Measurements from ENCODE around the gene UCKL1. TPM values are rescaled to one million over a fixed set of nuclear protein-coding genes. Genes with fewer than 3 reads are reported as not detected.
"Not testable (repeated sequence)": the region's sequence is repeated elsewhere in the genome, so short reads cannot be mapped to it uniquely, and the experiment has no call there.

UCKL1 gene
- total RNA-seq, 1 donor from 2014 or later, result 49.7 TPM

DNA sequence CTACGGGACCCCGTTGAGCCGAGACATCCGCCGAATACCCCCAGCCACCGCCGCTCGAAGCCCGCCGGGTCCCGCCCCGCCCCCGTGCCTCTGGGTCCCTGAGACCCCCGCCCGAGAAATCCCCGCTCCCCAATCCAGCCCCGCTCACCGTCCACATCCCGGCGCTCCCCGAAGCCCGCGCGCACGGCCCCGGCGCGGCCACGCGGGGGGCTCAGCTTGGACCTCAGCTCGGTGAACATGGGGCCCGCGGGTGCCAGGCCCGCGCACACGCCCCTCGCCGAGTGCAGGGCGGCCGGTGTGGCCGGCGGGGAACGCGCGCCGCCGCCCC lies 23.0 kb upstream of the UCKL1 start:
- Mint-ChIP-seq H3K4me1 (peaks cover 48% of the 10 kb centered on the region), H3K4me3 (peak overlapping the region; percentile 84), H3K27ac (peak overlapping the region; percentile 80), H3K36me3 (ENCODE audit: low read depth) (peaks cover 27% of the 10 kb centered on the region), H3K27me3 (no peaks in the 10 kb centered on the region), H3K9me3 (no peaks in the 10 kb centered on the region)
- intact Hi-C loops (cut with micrococcal nuclease), result loop anchor here (1.0 kb wide), 1 partner anchor 459 kb away; the partner anchor contains the start of gene PPDPF
- ChIA-PET CTCF (interaction anchor here (0.8 to 2.3 kb wide), 4 partner anchors 105 to 442 kb away, joined by 3 to 19 read pairs (median 7); partner anchors contain the start of genes LKAAEAR1 and PTK6), POLR2A (interaction anchor here (0.8 to 3.9 kb wide), 8 partner anchors 23 to 458 kb away, joined by 3 to 28 read pairs (median 8); partner anchors contain the start of genes ARFRP1, OPRL1, PPDPF and PTK6)
- no peak for ATAC-seq (ENCODE audit: low read depth)
- TF ChIP-seq, protein P1, sequence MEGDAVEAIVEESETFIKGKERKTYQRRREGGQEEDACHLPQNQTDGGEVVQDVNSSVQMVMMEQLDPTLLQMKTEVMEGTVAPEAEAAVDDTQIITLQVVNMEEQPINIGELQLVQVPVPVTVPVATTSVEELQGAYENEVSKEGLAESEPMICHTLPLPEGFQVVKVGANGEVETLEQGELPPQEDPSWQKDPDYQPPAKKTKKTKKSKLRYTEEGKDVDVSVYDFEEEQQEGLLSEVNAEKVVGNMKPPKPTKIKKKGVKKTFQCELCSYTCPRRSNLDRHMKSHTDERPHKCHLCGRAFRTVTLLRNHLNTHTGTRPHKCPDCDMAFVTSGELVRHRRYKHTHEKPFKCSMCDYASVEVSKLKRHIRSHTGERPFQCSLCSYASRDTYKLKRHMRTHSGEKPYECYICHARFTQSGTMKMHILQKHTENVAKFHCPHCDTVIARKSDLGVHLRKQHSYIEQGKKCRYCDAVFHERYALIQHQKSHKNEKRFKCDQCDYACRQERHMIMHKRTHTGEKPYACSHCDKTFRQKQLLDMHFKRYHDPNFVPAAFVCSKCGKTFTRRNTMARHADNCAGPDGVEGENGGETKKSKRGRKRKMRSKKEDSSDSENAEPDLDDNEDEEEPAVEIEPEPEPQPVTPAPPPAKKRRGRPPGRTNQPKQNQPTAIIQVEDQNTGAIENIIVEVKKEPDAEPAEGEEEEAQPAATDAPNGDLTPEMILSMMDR (IDR thresholded peaks at IDR 0.05), result no peak
- no peak for DNase-seq

DNA sequence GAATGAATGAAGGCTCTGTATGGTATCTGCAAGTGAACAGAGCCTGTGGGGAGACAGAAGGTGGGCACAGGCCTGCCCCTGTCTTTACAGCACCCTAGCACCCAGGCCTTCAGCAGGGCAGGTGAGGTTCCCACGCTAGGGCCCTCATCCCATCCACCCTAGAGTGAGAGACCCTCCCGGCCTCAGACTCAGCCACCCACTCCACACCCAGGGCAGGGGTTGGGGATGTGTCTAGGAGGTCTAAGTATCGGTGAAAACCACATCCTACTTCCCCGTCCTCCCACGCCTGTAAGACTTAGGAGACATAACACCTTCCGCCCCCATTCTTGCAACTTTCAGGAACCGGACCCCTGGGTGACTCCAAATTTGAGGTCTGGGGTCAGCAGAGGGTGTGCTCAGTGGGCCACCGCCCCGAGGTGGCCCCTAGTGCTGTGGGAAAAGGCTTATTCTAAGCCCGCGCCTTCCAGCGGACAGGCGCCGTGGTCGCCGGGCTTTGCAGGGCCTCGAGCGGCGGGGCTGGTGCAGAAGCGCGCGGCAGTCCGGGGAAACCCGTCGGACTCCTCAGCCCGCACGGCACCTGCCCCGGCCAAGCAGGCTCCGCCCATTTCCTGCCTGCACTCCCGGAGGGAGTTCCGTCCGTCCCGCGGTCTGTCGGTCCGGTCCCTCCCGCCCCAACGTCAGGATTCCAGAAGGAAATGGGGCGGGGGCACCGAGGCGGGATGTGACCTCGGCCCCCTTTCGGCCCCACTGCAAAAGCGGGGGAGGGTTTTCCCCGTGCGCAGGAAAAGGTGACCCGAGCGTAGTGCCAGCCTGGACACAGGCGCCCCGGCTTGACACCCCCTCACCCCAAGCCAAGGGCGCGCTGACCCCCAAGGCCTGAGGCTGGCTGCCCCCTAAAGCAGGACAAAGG lies 22.4 kb upstream of the UCKL1 start:
- intact Hi-C loops (cut with micrococcal nuclease), result loop anchor here (1.0 kb wide), 2 partner anchors 82 to 458 kb away; partner anchors contain the start of gene PPDPF
- H3K27me3 Mint-ChIP-seq, result no peaks in the 10 kb centered on the region
- CTCF ChIA-PET, result interaction anchor here (0.8 to 2.3 kb wide), 3 partner anchors 141 to 441 kb away, joined by 3 to 19 read pairs (median 8); partner anchors contain the start of gene PTK6
- ATAC-seq (ENCODE audit: low read depth) (peak; percentile 40), DNase-seq (peak; percentile 72)
- peak overlapping the region; percentile 80 for H3K27ac Mint-ChIP-seq
- H3K9me3 Mint-ChIP-seq, result no peaks in the 10 kb centered on the region
- H3K36me3 Mint-ChIP-seq (ENCODE audit: low read depth), result peaks cover 27% of the 10 kb centered on the region
- peaks cover 52% of the 10 kb centered on the region for H3K4me1 Mint-ChIP-seq
- POLR2A ChIA-PET, result interaction anchor here (0.8 to 3.9 kb wide), 8 partner anchors 23 to 458 kb away, joined by 3 to 28 read pairs (median 8); partner anchors contain the start of genes ARFRP1, OPRL1, PPDPF and PTK6
- TF ChIP-seq, protein P1 (IDR thresholded peaks at IDR 0.05), result no peak
- peak overlapping the region; percentile 84 for H3K4me3 Mint-ChIP-seq

DNA sequence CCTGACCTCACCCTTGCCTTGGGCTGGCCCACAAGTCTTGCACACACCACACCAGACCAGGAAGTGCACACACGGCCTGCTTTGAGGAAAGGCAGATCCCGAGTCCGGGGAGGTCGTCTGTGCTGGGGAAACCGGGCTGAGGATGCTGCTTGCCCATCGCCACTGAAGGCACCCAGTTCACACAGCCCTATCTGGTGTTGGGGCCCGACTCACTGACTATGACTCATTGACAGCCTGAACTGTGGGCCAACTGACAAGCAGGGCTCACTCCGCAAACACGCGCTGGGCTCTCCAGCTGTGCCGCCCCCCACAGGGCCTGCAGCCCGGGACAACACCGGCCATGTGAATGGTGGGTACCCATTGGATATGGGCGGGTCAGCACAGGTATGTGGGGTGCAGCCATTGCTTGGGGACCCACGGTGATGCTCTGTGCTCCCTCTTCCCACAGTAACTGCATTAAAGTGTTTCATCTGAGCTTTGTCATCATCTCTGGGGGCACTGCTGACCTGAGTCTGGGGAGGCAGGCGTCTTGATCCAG lies 21.6 kb upstream of the UCKL1 start:
- TF ChIP-seq, protein P1 (IDR thresholded peaks at IDR 0.05), result no peak
- Mint-ChIP-seq H3K27ac (peak overlapping the region; percentile 80), H3K9me3 (no peaks in the 10 kb centered on the region), H3K4me1 (peaks cover 50% of the 10 kb centered on the region), H3K36me3 (ENCODE audit: low read depth) (peaks cover 20% of the 10 kb centered on the region), H3K4me3 (peak overlapping the region; percentile 84), H3K27me3 (no peaks in the 10 kb centered on the region)
- ChIA-PET POLR2A (no interaction called here), CTCF (no interaction called here)
- ATAC-seq (ENCODE audit: low read depth), result no peak
- DNase-seq, result no peak
- intact Hi-C loops (cut with micrococcal nuclease), result loop anchor here (1.0 kb wide), 1 partner anchor 82 kb away; no protein-coding TSS in a partner anchor

- H3K4me3 Mint-ChIP-seq, result peak overlapping the region; percentile 39
- H3K36me3 Mint-ChIP-seq (ENCODE audit: low read depth), result peaks cover 15% of the 10 kb centered on the region
- no peaks in the 10 kb centered on the region for H3K27me3 Mint-ChIP-seq
- intact Hi-C loops (cut with micrococcal nuclease), result no loop called here
- ChIA-PET POLR2A (no interaction called here), CTCF (no interaction called here)
- peak overlapping the region; percentile 80 for H3K27ac Mint-ChIP-seq
- DNase-seq (no peak), ATAC-seq (ENCODE audit: low read depth) (no peak)
- H3K9me3 Mint-ChIP-seq, result no peaks in the 10 kb centered on the region
- H3K4me1 Mint-ChIP-seq, result peaks cover 43% of the 10 kb centered on the region
- TF ChIP-seq, protein P1 (IDR thresholded peaks at IDR 0.05), result no peak
Observed at GRCh38 chr20:63976980-63977738, 20.9 kb upstream of the UCKL1 start.

DNA sequence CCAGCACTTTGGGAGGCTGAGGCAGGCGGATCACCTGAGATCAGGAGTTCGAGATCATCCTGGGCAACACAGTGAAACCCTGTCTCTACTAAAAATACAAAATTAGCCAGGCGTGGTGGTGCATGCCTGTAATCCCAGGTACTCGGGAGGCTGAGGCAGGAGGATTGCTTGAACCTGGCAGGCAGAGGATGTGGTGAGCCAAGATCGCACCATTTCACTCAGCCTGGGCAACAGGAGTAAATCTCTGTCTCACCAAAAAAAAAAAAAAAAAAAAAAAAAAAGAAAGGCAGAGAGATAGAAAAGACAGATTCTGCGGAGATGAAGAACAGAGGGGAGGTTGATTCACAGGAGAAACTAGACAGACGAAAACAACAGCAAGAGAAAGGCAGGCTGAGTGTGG lies 20.3 kb upstream of the UCKL1 start:
- POLR2A ChIA-PET; H3K27me3 Mint-ChIP-seq; DNase-seq; intact Hi-C loops (cut with micrococcal nuclease); H3K9me3 Mint-ChIP-seq; CTCF ChIA-PET; ATAC-seq (ENCODE audit: low read depth): not testable (repeated sequence)
- H3K27ac Mint-ChIP-seq, result peak overlapping the region; percentile 53
- peaks cover 38% of the 10 kb centered on the region for H3K4me1 Mint-ChIP-seq
- H3K36me3 Mint-ChIP-seq (ENCODE audit: low read depth), result peaks cover 15% of the 10 kb centered on the region
- peak overlapping the region; percentile 5 for H3K4me3 Mint-ChIP-seq
